ENCODE data around the gene CAMSAP2.

Gene CAMSAP2

DNA sequence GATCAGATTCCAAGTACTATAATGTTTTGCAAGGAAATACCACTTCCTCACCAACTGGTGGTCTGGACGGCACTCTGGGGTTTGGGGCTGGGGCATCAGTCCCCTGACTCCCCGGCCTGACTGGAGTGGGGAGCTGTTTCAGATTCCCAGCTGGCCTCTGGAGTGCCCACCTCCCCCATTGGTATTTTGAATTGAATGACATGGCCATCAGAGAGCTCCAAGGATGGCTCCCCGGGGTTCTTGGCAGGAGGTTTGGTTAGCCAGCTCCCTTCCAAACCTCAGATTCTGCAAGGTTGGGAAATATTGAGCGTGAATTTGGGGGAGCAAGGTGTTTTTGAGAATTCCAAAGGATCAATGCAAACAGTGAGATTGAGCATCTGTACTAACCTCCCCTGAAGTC, 153.9 kb downstream of the CAMSAP2 start:
- DNase-seq (ENCODE audit: low read depth): no peak
- H3K4me3 ChIP-seq (ENCODE audit: low read length): no peak overlapping the region
- TF ChIP-seq, protein P1, sequence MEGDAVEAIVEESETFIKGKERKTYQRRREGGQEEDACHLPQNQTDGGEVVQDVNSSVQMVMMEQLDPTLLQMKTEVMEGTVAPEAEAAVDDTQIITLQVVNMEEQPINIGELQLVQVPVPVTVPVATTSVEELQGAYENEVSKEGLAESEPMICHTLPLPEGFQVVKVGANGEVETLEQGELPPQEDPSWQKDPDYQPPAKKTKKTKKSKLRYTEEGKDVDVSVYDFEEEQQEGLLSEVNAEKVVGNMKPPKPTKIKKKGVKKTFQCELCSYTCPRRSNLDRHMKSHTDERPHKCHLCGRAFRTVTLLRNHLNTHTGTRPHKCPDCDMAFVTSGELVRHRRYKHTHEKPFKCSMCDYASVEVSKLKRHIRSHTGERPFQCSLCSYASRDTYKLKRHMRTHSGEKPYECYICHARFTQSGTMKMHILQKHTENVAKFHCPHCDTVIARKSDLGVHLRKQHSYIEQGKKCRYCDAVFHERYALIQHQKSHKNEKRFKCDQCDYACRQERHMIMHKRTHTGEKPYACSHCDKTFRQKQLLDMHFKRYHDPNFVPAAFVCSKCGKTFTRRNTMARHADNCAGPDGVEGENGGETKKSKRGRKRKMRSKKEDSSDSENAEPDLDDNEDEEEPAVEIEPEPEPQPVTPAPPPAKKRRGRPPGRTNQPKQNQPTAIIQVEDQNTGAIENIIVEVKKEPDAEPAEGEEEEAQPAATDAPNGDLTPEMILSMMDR (conservative IDR thresholded peaks at IDR 0.05; ENCODE audit: low read depth, low read length): no peak

DNA sequence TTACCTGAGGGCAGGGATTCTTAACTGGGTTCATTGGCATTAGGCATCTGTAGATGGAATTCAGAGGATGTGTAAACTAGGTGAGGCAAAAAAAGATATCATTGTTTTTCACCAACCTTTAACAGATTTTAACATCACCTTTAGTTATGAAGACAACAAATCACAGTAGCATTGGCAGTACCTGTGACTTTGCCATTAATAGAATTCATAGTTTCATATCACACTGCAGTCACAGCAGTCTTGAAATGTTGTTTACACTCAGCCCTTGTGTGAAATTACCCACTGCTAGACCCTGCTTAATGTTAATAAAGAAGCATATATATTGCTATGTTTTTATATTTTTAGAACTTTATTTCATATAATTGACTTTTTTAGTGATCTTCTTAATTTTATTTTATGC, 154.3 kb downstream of the CAMSAP2 start:
- no peak overlapping the region for H3K4me3 ChIP-seq (ENCODE audit: low read length)
- no peak for DNase-seq (ENCODE audit: low read depth)
- TF ChIP-seq, protein P1 (conservative IDR thresholded peaks at IDR 0.05; ENCODE audit: low read depth, low read length): no peak

DNA sequence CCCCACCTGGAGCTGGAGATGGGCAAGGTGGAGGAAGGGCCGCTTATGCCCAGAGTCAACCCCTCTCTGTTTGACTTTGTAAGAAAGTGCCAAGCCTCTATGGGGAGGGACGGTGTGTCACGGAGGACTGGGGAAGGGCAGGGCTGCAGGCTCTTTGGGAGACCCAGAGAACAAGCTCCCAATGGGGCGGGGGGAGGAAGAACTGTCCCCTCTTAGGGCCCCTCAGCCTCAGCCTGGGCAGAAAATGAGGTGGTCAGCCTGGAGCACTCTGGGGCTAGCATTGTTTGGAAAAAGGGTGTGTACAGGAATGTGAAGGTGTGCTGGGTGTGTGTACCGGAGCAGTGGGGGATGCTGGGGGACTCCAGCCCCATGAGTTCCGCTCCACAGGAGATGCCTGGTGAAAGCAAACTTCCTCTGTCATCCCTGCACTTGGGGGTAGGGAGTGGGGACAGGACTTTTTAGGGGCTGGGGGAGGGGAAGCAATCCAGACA, 154.8 kb downstream of the CAMSAP2 start:
- no peak for DNase-seq (ENCODE audit: low read depth)
- no peak overlapping the region for H3K4me3 ChIP-seq (ENCODE audit: low read length)
- TF ChIP-seq, protein P1 (conservative IDR thresholded peaks at IDR 0.05; ENCODE audit: low read depth, low read length): no peak

DNA sequence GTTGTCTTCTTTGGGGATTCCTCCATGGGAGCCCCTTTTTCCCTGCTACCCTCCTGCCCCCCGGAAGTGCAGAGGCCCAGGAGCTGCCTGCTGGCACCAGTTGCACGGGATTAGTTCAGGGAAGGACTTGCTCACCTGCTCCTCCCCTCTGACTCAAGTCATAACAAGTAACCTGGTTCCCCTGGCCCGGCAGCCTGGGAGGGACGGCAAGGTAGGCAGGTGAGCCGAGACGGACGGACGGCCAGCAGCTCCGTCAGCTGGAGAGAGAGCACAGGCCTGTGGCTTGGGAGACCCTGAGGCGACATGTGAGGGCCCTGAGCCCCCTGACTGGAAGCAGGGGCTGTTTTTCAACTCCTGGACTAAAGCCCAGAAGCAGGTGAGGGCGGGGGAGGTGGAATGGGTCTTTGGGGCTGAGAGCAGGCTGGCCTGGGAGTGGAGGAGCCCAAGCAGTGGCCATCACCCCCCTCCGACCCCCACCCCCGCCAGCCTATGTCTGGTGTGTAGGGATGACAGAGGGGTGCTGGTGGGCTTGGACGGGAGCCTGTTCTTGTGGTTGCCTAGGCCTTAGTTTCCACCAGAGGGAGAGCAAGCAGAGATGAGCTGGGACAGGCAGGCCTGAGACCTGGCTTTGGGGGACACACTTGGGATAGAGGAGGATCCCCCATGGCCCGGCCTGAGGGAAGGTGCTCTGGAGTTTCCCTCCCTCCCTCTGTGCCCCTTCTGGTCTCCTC, 156.2 kb downstream of the CAMSAP2 start, which contains the start of gene INAVA:
TSS of gene INAVA (plus strand) at position 189 of the 731 bp plus-strand sequence. CDS start 3,501 bp downstream, outside the sequence.
- no peak for DNase-seq (ENCODE audit: low read depth)
- no peak within 1 kb of the TSS for H3K4me3 ChIP-seq (ENCODE audit: low read length)
- TF ChIP-seq, protein P1 (conservative IDR thresholded peaks at IDR 0.05; ENCODE audit: low read depth, low read length): peak; percentile 4

DNA sequence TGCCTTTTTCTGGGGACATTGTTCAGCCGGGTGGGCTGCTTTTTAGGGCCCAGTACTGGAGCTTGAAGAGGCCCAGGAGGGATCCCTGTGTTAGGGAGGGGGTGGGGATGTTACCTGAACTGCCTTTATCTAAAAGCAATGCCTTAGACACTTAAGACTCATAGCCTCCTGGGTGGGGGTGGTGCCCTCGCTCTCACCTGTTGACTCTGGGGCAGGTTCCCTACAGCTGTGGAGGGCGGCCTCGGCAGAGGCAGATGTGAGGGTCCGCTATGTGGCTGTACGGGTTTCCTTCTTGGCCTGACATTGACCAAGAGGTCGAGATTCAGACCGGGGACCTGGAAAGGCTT, 156.7 kb downstream of the CAMSAP2 start:
- TF ChIP-seq, protein P1 (conservative IDR thresholded peaks at IDR 0.05; ENCODE audit: low read depth, low read length): no peak
- DNase-seq (ENCODE audit: low read depth): no peak
- H3K4me3 ChIP-seq (ENCODE audit: low read length): no peak overlapping the region

DNA sequence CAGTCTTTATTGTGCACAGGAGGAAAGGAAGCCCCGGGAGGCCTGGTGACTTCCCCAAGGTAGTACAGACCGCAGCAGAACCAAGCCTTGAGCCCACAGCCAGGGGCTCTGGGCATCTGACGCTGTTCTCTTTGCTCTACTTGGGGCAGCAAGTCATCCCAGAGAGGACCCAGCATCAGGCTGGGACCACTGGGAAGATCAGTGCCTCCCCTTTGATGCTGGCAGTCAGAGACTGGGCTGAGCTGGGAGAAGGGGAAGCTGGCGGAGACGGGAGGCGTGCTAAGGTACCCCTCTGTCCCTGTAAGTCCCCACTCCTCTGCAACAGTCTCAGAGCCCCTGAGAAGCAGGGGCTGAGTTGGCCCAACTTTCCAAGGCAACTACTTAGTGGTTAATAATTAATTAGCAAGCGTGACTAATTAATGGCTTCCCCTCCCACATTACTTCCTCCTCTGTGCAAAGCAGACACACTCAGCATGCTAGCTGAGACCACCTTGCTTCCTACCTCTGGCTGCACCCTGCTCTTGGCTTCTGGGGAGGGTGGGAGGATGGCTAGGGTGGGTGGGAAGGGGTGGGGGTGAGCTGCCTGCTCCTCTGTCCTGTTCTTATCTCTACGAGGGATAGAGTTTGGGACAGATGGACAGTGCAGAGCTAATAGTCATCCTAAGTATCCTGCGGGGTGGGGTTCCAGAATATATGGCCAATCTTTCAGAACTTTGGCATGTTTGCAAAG, 157.3 kb downstream of the CAMSAP2 start:
- no peak for DNase-seq (ENCODE audit: low read depth)
- TF ChIP-seq, protein P1 (conservative IDR thresholded peaks at IDR 0.05; ENCODE audit: low read depth, low read length): no peak
- no peak overlapping the region for H3K4me3 ChIP-seq (ENCODE audit: low read length)
